Measurements from ENCODE around the gene TRERF1. TPM values are rescaled to one million over a fixed set of nuclear protein-coding genes. Genes with fewer than 3 reads are reported as not detected.
A peak's percentile ranks its signal among the peaks of the same experiment; 100 is the strongest.

Gene TRERF1
- total and polyA plus RNA-seq, 2 experiments from 2014 or later, result 6.4 to 8.7 TPM

DNA sequence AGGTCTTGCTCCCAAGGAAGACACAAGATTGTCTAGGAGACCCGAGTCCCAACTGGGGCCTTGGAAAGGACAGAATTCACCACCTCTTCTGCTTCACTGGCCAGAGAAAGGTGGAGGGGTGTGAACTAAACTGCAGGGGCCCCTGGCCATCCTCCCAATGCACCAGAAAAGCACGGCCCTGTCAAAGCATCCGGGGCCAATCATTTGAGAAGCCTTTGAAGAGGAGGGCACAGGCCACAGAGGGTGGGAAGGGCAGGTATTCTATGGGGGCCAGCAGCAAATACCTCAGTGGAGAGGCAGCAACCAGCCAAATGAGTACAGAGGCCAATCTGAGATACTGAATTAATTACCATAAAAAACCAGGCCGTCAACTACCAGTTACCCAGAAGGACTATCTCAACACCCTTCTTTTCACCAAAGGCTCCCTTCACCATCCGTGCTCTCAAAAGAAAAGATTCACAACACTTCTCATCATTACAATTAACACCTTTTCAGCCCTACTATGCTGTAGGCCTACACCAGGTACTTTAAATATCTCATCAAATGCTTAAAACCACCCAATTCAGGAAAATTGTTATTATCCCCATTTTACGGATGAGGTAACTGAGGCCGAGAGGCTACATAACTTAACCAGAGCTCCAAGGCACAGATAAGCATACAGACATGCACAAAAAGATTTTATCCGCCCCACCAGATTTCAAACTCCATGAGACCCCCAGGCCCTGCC lies 50.7 kb downstream of the TRERF1 start:
- Histone ChIP-seq H3K4me1 (ENCODE audit: low read depth) (peaks cover 12% of the 10 kb centered on the region), H3K4me3 (no peak overlapping the region), H3K36me3 (no peaks in the 10 kb centered on the region), H3K9me3 (ENCODE audit: low read depth) (no peaks in the 10 kb centered on the region), H3K27me3 (no peaks in the 10 kb centered on the region), H3K27ac (no peak overlapping the region)
- DNase-seq (ENCODE audit: low read depth in 1 of 2, low spot score in 1 of 2), result no peak
- TF ChIP-seq, protein P1, sequence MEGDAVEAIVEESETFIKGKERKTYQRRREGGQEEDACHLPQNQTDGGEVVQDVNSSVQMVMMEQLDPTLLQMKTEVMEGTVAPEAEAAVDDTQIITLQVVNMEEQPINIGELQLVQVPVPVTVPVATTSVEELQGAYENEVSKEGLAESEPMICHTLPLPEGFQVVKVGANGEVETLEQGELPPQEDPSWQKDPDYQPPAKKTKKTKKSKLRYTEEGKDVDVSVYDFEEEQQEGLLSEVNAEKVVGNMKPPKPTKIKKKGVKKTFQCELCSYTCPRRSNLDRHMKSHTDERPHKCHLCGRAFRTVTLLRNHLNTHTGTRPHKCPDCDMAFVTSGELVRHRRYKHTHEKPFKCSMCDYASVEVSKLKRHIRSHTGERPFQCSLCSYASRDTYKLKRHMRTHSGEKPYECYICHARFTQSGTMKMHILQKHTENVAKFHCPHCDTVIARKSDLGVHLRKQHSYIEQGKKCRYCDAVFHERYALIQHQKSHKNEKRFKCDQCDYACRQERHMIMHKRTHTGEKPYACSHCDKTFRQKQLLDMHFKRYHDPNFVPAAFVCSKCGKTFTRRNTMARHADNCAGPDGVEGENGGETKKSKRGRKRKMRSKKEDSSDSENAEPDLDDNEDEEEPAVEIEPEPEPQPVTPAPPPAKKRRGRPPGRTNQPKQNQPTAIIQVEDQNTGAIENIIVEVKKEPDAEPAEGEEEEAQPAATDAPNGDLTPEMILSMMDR (IDR thresholded peaks at IDR 0.05; ENCODE audit: low read depth, low read length), result no peak

DNA sequence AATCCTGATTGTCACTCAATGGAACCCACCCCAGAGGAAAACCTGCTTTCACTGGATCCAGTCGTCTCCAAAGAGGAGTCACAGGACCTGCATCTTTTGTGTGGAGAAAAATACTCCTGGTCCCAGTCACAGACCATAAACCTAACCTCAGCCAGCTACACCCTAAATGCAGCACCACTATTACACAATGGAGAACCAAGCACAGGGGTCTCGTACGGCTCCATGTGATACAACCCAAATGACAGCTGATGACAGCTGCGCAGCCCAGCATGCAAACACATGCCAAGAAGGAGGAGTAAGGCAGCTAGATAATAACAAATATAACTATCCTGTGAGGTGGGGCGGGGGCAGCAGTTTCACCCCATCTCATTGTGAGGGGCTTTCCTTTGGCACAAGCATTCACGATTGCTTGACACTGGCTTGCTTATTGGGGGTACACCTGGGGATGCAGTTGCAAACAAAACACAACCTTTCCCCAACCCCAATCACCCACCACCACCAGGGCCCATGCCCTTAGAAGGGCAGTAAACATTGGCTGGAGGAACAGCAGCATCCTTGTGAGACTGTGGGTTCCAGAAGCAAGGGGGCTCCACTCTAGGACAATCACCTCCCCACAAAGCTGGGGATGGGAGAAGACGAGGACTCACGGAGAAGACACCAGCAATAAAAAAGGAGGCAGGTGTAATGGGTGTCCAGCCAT lies 51.5 kb downstream of the TRERF1 start:
- Histone ChIP-seq H3K27ac (no peak overlapping the region), H3K4me1 (ENCODE audit: low read depth) (peaks cover 14% of the 10 kb centered on the region), H3K27me3 (no peaks in the 10 kb centered on the region), H3K36me3 (no peaks in the 10 kb centered on the region), H3K4me3 (no peak overlapping the region), H3K9me3 (ENCODE audit: low read depth) (no peaks in the 10 kb centered on the region)
- TF ChIP-seq, protein P1 (IDR thresholded peaks at IDR 0.05; ENCODE audit: low read depth, low read length), result no peak
- no peak for DNase-seq (ENCODE audit: low read depth in 1 of 2, low spot score in 1 of 2)

DNA sequence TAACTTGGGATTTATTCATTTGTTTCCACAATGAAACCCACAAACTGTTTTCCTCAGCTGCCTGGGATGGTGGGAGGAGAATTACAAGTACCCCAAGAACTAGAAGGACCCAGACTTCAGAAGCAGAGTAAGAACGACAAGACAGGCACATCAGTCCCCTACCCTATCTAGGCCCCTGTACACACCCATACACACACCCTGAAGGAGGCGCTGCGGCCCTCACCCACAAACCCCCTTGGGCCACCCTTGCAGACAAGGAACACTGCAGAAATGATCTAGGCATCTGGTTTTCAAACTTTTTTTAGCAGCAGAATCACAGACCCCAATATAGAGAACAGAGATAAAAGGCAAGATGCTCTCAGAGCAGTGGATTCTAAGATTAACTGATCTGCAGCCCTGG lies 55.0 kb downstream of the TRERF1 start:
- Histone ChIP-seq H3K4me1 (ENCODE audit: low read depth) (peaks cover 25% of the 10 kb centered on the region), H3K9me3 (ENCODE audit: low read depth) (no peaks in the 10 kb centered on the region), H3K27ac (no peak overlapping the region), H3K36me3 (no peaks in the 10 kb centered on the region), H3K27me3 (no peaks in the 10 kb centered on the region), H3K4me3 (no peak overlapping the region)
- TF ChIP-seq, protein P1 (IDR thresholded peaks at IDR 0.05; ENCODE audit: low read depth, low read length), result peak; percentile 15
- no peak for DNase-seq (ENCODE audit: low read depth in 1 of 2, low spot score in 1 of 2)

DNA sequence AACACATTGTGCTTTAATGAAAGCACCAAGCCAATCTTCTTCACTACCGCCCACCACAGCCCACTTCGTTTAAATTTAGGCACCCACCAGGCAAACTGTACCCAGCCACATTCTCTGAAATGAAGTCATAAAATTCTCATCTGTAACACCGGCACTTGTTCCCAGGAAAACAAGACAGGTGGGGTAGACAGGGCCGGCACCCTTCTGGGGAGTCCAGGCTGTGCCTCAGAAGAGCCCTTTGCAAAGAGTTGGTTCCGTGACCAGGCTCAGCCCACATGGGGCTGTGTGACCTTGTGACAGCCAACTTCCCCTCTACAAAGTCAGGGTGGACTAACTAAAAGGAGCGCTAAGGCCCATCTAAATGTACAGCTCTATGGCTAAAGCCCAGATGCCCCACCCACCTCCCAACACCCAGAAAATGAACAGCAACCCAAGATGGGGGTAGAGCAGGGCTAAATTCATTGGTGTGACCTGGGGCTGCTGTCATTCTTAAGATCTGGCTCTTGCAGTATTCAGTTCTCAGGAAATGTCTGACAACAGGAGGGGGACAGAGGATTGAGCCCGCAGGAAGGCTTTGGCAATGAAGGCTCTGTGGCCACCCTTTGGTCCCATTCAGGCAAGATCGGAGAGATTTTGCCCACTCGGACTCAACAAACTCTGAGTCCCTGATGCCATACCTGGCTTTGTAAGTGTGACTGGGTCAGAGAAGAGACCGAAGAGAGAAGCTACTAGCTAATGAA lies 56.7 kb downstream of the TRERF1 start:
- H3K36me3 ChIP-seq, result no peaks in the 10 kb centered on the region
- no peak overlapping the region for H3K27ac ChIP-seq
- TF ChIP-seq, protein P1 (IDR thresholded peaks at IDR 0.05; ENCODE audit: low read depth, low read length), result no peak
- no peaks in the 10 kb centered on the region for H3K9me3 ChIP-seq (ENCODE audit: low read depth)
- DNase-seq (ENCODE audit: low read depth in 1 of 2, low spot score in 1 of 2), result no peak
- H3K27me3 ChIP-seq, result no peaks in the 10 kb centered on the region
- no peak overlapping the region for H3K4me3 ChIP-seq
- peaks cover 25% of the 10 kb centered on the region for H3K4me1 ChIP-seq (ENCODE audit: low read depth)

DNA sequence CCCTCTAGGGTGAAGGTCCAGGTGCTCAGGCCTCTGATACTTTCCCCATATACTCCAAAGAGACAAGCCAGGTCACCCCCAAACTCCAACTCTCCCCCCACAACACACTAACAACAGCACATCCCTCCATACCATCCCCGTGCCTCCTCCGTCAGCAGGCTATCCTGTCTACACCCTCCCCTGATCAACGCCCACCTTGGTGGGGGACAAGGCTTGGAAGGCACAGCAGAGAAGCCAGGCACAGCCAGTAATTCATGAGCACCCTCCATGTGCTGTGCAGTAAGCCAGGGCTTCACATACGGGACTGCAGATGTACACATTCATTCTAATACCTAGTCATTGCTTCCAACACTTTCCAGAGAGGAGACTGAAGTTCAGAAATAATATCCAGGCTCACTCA lies 57.6 kb downstream of the TRERF1 start:
- Histone ChIP-seq H3K27ac (no peak overlapping the region), H3K36me3 (no peaks in the 10 kb centered on the region), H3K27me3 (no peaks in the 10 kb centered on the region), H3K4me3 (no peak overlapping the region), H3K9me3 (ENCODE audit: low read depth) (no peaks in the 10 kb centered on the region), H3K4me1 (ENCODE audit: low read depth) (peaks cover 25% of the 10 kb centered on the region)
- TF ChIP-seq, protein P1 (IDR thresholded peaks at IDR 0.05; ENCODE audit: low read depth, low read length), result no peak
- DNase-seq (ENCODE audit: low read depth in 1 of 2, low spot score in 1 of 2), result no peak

Data from cardiac muscle cell (in vitro differentiated cells and primary cell).